Upper lobe of right lung (tissue), 1 donor: ENCODE data around the gene PLA2G2F. TPM values are rescaled to one million over a fixed set of nuclear protein-coding genes. Genes with fewer than 3 reads are reported as not detected.

Experiments
- ATAC-seq: fragments of 200-7000 bp; cut with Tn5 transposase; one replicate; pipeline ENCODE4 v1.9.1; 2020; ENCODE audit warnings: mild to moderate bottlenecking, moderate library complexity
- DNase-seq: peaks from one replicate; pipeline ENCODE4 v3.0.0-alpha.2; 2020
- H3K27ac ChIP-seq: fragments of 200-600 bp; one replicate; pipeline ENCODE4 v1.8.0; 2022
- H3K27me3 ChIP-seq: fragments of 200-600 bp; one replicate; pipeline ENCODE4 v1.8.0; 2022; ENCODE audit warnings: mild to moderate bottlenecking
- H3K36me3 ChIP-seq: fragments of 200-600 bp; one replicate; pipeline ENCODE4 v1.8.0; 2022
- H3K4me1 ChIP-seq: fragments of 200-600 bp; one replicate; pipeline ENCODE4 v1.8.0; 2022
- H3K4me3 ChIP-seq: fragments of 200-600 bp; one replicate; pipeline ENCODE4 v1.8.0; 2022; ENCODE audit warnings: mild to moderate bottlenecking
- H3K9me3 ChIP-seq: fragments of 200-600 bp; one replicate; pipeline ENCODE4 v1.8.0; 2022
- CTCF ChIP-seq: fragments of 200-600 bp; IDR thresholded peaks from one replicate; pipeline ENCODE4 v1.8.0; 2022; ENCODE audit warnings: antibody characterized with exemption
- intact Hi-C: fragments of 100-400 bp; cut with DNase I; formaldehyde crosslinking; loops from one replicate; pipeline ENCODE4 v1.11.0; 2022
- total RNA-seq: library from RNA; stranded (reverse); fragmentation: NEBNext Ultra II Directional; extraction: Animal tissue kit (Norgen Biotek cat#: 25700); gene quantifications from one replicate; pipeline ENCODE4 v1.2.1, GENCODE V29; 2021
- donor health status: DM: no; HTN: yes; CAD: no; lungs with severe emphysema.

The PLA2G2F gene
- total RNA-seq, 1 donor from 2014 or later, result not detected

GRCh38 chr1:20134995-20135394, 4.1 kb upstream of the PLA2G2F start:
- ATAC-seq, result no peak

GRCh38 chr1:20136249-20136648, 2.9 kb upstream of the PLA2G2F start:
- no peaks in the 10 kb centered on the region for H3K27me3 ChIP-seq
- no peak for TF ChIP-seq CTCF
- no peak overlapping the region for H3K4me3 ChIP-seq
- H3K9me3 ChIP-seq, result no peaks in the 10 kb centered on the region
- DNase-seq, result no peak
- intact Hi-C loops, result no loop called here
- no peaks in the 10 kb centered on the region for H3K36me3 ChIP-seq
- no peak for ATAC-seq
- H3K27ac ChIP-seq, result no peak overlapping the region
- H3K4me1 ChIP-seq, result no peaks in the 10 kb centered on the region

More at GRCh38 chr1:20134995-20135394, 4.1 kb upstream of the PLA2G2F start:
- Histone ChIP-seq H3K9me3 (no peaks in the 10 kb centered on the region), H3K36me3 (no peaks in the 10 kb centered on the region), H3K4me3 (no peak overlapping the region), H3K27me3 (no peaks in the 10 kb centered on the region), H3K27ac (no peak overlapping the region), H3K4me1 (no peaks in the 10 kb centered on the region)
- intact Hi-C loops, result no loop called here
- no peak for TF ChIP-seq CTCF
- no peak for DNase-seq

GRCh38 chr1:20137055-20137454, 2.1 kb upstream of the PLA2G2F start:
- peak; percentile 59 for ATAC-seq
- no peak for TF ChIP-seq CTCF
- Histone ChIP-seq H3K27me3 (no peaks in the 10 kb centered on the region), H3K36me3 (no peaks in the 10 kb centered on the region), H3K9me3 (no peaks in the 10 kb centered on the region), H3K4me1 (no peaks in the 10 kb centered on the region), H3K27ac (no peak overlapping the region), H3K4me3 (no peak overlapping the region)
- intact Hi-C loops, result no loop called here
- DNase-seq, result peak; percentile 56

GRCh38 chr1:20137604-20138003, 1.5 kb upstream of the PLA2G2F start:
- DNase-seq (no peak), ATAC-seq (no peak)
- intact Hi-C loops, result no loop called here
- H3K9me3 ChIP-seq, result no peaks in the 10 kb centered on the region
- no peaks in the 10 kb centered on the region for H3K27me3 ChIP-seq
- H3K36me3 ChIP-seq, result no peaks in the 10 kb centered on the region
- no peaks in the 10 kb centered on the region for H3K4me1 ChIP-seq
- no peak for TF ChIP-seq CTCF
- no peak overlapping the region for H3K27ac ChIP-seq
- H3K4me3 ChIP-seq, result no peak overlapping the region

- DNase-seq (no peak), ATAC-seq (no peak)
- H3K27ac ChIP-seq, result no peak overlapping the region
- H3K9me3 ChIP-seq, result no peaks in the 10 kb centered on the region
- H3K4me3 ChIP-seq, result no peak overlapping the region
- H3K4me1 ChIP-seq, result no peaks in the 10 kb centered on the region
- intact Hi-C loops, result no loop called here
- no peaks in the 10 kb centered on the region for H3K27me3 ChIP-seq
- no peak for TF ChIP-seq CTCF
- H3K36me3 ChIP-seq, result no peaks in the 10 kb centered on the region
Observed at GRCh38 chr1:20138346-20138745, 777 bp upstream of the PLA2G2F start.
